NOMO-1 treated with dmso at 0.1 percent for 144 hours (cell line): Measurements from ENCODE around the gene TMED3.
"Not testable (repeated sequence)": the region's sequence is repeated elsewhere in the genome, so short reads cannot be mapped to it uniquely, and the experiment has no call there.

ENCODE experiments used
- DNase-seq: peaks from one replicate; lab custom pipeline; 2025; ENCODE audit not compliant: unreplicated experiment; lab: John Stamatoyannopoulos, UW

The TMED3 gene

GRCh38 chr15:79315623-79316328 lies 4.9 kb downstream of the TMED3 start:
- no peak for DNase-seq

- DNase-seq, result no peak
These were observed 6.0 kb downstream of the TMED3 start for GRCh38 chr15:79316864-79317263.

- not testable (repeated sequence) for DNase-seq
These were observed 9.1 kb downstream of the TMED3 start for GRCh38 chr15:79319973-79320372.

- no peak for DNase-seq
These were observed 11.0 kb downstream of the TMED3 start for GRCh38 chr15:79321876-79322275.

- no peak for DNase-seq
These were observed 11.4 kb downstream of the TMED3 start for GRCh38 chr15:79322306-79322705.

GRCh38 chr15:79322945-79323344 lies 12.0 kb downstream of the TMED3 start:
- DNase-seq, result no peak

GRCh38 chr15:79329171-79329611 lies 18.3 kb downstream of the TMED3 start:
- no peak for DNase-seq

GRCh38 chr15:79332824-79333510 lies 22.1 kb downstream of the TMED3 start:
- DNase-seq, result no peak

- no peak for DNase-seq
These were observed 26.7 kb downstream of the TMED3 start for GRCh38 chr15:79337591-79337990.

GRCh38 chr15:79339588-79340314 lies 28.8 kb downstream of the TMED3 start:
- DNase-seq, result no peak

- no peak for DNase-seq
These were observed 29.3 kb downstream of the TMED3 start for GRCh38 chr15:79340315-79340602.

GRCh38 chr15:79341396-79341795 lies 30.5 kb downstream of the TMED3 start:
- DNase-seq, result no peak

GRCh38 chr15:79349525-79349924 lies 38.6 kb downstream of the TMED3 start:
- no peak for DNase-seq

GRCh38 chr15:79352206-79352605 lies 41.3 kb downstream of the TMED3 start:
- DNase-seq, result no peak

- DNase-seq, result no peak
These were observed 46.7 kb downstream of the TMED3 start for GRCh38 chr15:79357566-79357965.

GRCh38 chr15:79358069-79358468 lies 47.2 kb downstream of the TMED3 start:
- DNase-seq, result no peak

GRCh38 chr15:79364571-79365240 lies 53.8 kb downstream of the TMED3 start:
- DNase-seq, result no peak

- DNase-seq, result no peak
These were observed 54.9 kb downstream of the TMED3 start for GRCh38 chr15:79365765-79366164.

GRCh38 chr15:79366691-79367090 lies 55.8 kb downstream of the TMED3 start:
- no peak for DNase-seq

- DNase-seq, result no peak
These were observed 59.8 kb downstream of the TMED3 start for GRCh38 chr15:79370716-79371115.

GRCh38 chr15:79371591-79371990 lies 60.7 kb downstream of the TMED3 start:
- no peak for DNase-seq

GRCh38 chr15:79372428-79372827 lies 61.5 kb downstream of the TMED3 start:
- DNase-seq, result no peak
